WTC11 (cell line): Measurements from ENCODE around the gene ACBD6. TPM values are rescaled to one million over a fixed set of nuclear protein-coding genes. Genes with fewer than 3 reads are reported as not detected.

ENCODE experiments used
- ATAC-seq: fragments of 200-7000 bp; cut with Tn5 transposase; 2 replicates; pipeline ENCODE4 v1.10.0; 2021; ENCODE audit warnings: mild to moderate bottlenecking, moderate library complexity
- CTCF ChIA-PET: fragments of 300-600 bp; sonication (Branson Sonifier 250); formaldehyde crosslinking; loops from one replicate; lab custom pipeline; 2021; ENCODE audit warnings: antibody characterized with exemption; lab: Charles Lee
- POLR2A ChIA-PET: fragments of 350-600 bp; sonication (Branson Sonifier 250); formaldehyde crosslinking; loops from one replicate; lab custom pipeline; 2021; ENCODE audit warnings: antibody characterized with exemption; lab: Charles Lee
- DNase-seq: peaks from one replicate; pipeline ENCODE4 v3.0.0; 2021; ENCODE audit warnings: low spot score
- H3K27ac Mint-ChIP-seq: 2 replicates; pipeline ENCODE4 v1.8.0; 2021; ENCODE audit warnings: mixed read lengths
- H3K27me3 Mint-ChIP-seq: 2 replicates; pipeline ENCODE4 v1.8.0; 2021; ENCODE audit warnings: low read depth, mild to moderate bottlenecking, moderate library complexity, mixed read lengths
- H3K36me3 Mint-ChIP-seq: 2 replicates; pipeline ENCODE4 v1.8.0; 2021; ENCODE audit warnings: mixed read lengths
- H3K4me1 Mint-ChIP-seq: 2 replicates; pipeline ENCODE4 v1.8.0; 2022; ENCODE audit warnings: mixed read lengths
- H3K4me3 Mint-ChIP-seq: 2 replicates; pipeline ENCODE4 v1.8.0; 2021; ENCODE audit warnings: mild to moderate bottlenecking, moderate library complexity, mixed read lengths
- H3K9me3 Mint-ChIP-seq: 2 replicates; pipeline ENCODE4 v1.8.0; 2021; ENCODE audit warnings: mixed read lengths
- ATF1 ChIP-seq: sonication (generic); formaldehyde crosslinking; IDR thresholded peaks from 2 replicates; pipeline ENCODE4 v1.8.1; 2023; ENCODE audit warnings: mild to moderate bottlenecking, moderate library complexity, missing genetic modification reagents
- CBFB ChIP-seq: sonication (generic); formaldehyde crosslinking; IDR thresholded peaks from 2 replicates; pipeline ENCODE4 v1.8.1; 2022; ENCODE audit warnings: mild to moderate bottlenecking, low read depth, missing genetic modification reagents
- CDX4 ChIP-seq: fragments of 250-450 bp; sonication (Bioruptor Pico); IDR thresholded peaks from 2 replicates; pipeline ENCODE4 v1.9.0; 2021; ENCODE audit warnings: moderate library complexity, mild to moderate bottlenecking, inconsistent platforms, borderline replicate concordance
- CREM ChIP-seq: sonication (generic); formaldehyde crosslinking; IDR thresholded peaks from 2 replicates; pipeline ENCODE4 v1.8.1; 2022; ENCODE audit warnings: mild to moderate bottlenecking, missing genetic modification reagents, moderate library complexity
- FOXJ3 ChIP-seq: sonication (generic); formaldehyde crosslinking; IDR thresholded peaks from 2 replicates; pipeline ENCODE4 v1.9.0; 2021; ENCODE audit warnings: missing genetic modification reagents, mild to moderate bottlenecking, borderline replicate concordance
- GABPB1 ChIP-seq: sonication (generic); formaldehyde crosslinking; IDR thresholded peaks from 2 replicates; pipeline ENCODE4 v1.8.1; 2023; ENCODE audit warnings: mild to moderate bottlenecking, missing genetic modification reagents
- GTF2I ChIP-seq: fragments of 250-450 bp; sonication (Bioruptor Pico); conservative IDR thresholded peaks from 2 replicates; pipeline ENCODE4 v1.4.0; 2021; ENCODE audit warnings: mild to moderate bottlenecking
- MXD4 ChIP-seq: fragments of 250-450 bp; sonication (Bioruptor Pico); IDR thresholded peaks from 2 replicates; pipeline ENCODE4 v1.8.0; 2021; ENCODE audit warnings: mild to moderate bottlenecking, moderate library complexity, borderline replicate concordance
- NFE2L1 ChIP-seq: sonication (generic); formaldehyde crosslinking; IDR thresholded peaks from 2 replicates; pipeline ENCODE4 v1.8.1; 2023; ENCODE audit warnings: missing genetic modification reagents
- RORB ChIP-seq: fragments of 250-450 bp; sonication (Bioruptor Pico); IDR thresholded peaks from 2 replicates; pipeline ENCODE4 v1.9.0; 2021; ENCODE audit warnings: mild to moderate bottlenecking
- SMAD4 ChIP-seq: sonication (generic); formaldehyde crosslinking; IDR thresholded peaks from 2 replicates; pipeline ENCODE4 v1.8.0; 2022; ENCODE audit warnings: mild to moderate bottlenecking, missing genetic modification reagents
- SOX15 ChIP-seq: fragments of 250-450 bp; sonication (Bioruptor Pico); IDR thresholded peaks from 2 replicates; pipeline ENCODE4 v1.9.0; 2021; ENCODE audit warnings: mild to moderate bottlenecking
- SP1 ChIP-seq: sonication (generic); formaldehyde crosslinking; conservative IDR thresholded peaks from 2 replicates; pipeline ENCODE4 v1.8.1; 2022; ENCODE audit warnings: missing genetic modification reagents
- TEAD1 ChIP-seq: sonication (generic); formaldehyde crosslinking; IDR thresholded peaks from 2 replicates; pipeline ENCODE4 v1.8.0; 2022; ENCODE audit warnings: mild to moderate bottlenecking, missing genetic modification reagents
- ZBTB43 ChIP-seq: sonication (generic); formaldehyde crosslinking; IDR thresholded peaks from 2 replicates; pipeline ENCODE4 v1.8.1; 2023; ENCODE audit warnings: mild to moderate bottlenecking, missing genetic modification reagents
- ZNF219 ChIP-seq: sonication (generic); formaldehyde crosslinking; IDR thresholded peaks from 2 replicates; pipeline ENCODE4 v1.8.0; 2023; ENCODE audit warnings: missing genetic modification reagents, mild to moderate bottlenecking, borderline replicate concordance
- total RNA-seq: library from RNA; stranded (reverse); gene quantifications from 3 replicates; pipeline ENCODE4 v1.2.3, GENCODE V29; 2021
- TF ChIP-seq, protein P1 (sequence below): sonication (generic); formaldehyde crosslinking; IDR thresholded peaks from 2 replicates; pipeline ENCODE4 v1.8.1; 2022; ENCODE audit warnings: mild to moderate bottlenecking, moderate library complexity, missing genetic modification reagents
- TF ChIP-seq, protein P2 (sequence below): sonication (generic); formaldehyde crosslinking; IDR thresholded peaks from 2 replicates; pipeline ENCODE4 v1.8.0; 2022; ENCODE audit warnings: mild to moderate bottlenecking, missing genetic modification reagents
- TF ChIP-seq, protein P3 (sequence below): sonication (generic); formaldehyde crosslinking; IDR thresholded peaks from 2 replicates; pipeline ENCODE4 v1.8.0; 2022; ENCODE audit warnings: mild to moderate bottlenecking, missing genetic modification reagents
- TF ChIP-seq, protein P4 (sequence below): sonication (generic); formaldehyde crosslinking; IDR thresholded peaks from 2 replicates; pipeline ENCODE4 v1.8.1; 2023; ENCODE audit warnings: mild to moderate bottlenecking, missing genetic modification reagents, moderate library complexity

ACBD6 gene
- total RNA-seq, 1 experiment from 2014 or later: 53.5 TPM

DNA sequence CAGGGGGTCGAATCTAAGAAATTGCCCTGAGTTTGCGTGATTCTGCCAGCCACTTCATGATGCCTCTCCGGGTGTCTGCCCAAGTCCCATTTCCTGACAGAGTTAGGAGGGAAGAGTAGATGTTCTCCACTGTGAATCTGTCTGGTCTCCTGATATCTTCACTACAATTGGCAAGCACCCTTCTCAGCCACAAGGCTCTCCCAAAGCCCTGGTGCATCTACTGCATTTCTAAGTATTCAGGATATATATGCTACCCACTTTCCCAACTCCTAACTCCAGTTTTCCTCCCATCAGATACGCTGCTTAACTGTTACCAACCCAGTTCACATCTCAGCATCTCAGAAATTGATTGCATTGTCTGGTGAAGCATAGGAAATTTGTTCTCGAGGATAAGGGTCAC, 30.5 kb upstream of the ACBD6 start:
- no peak for DNase-seq
- H3K27ac Mint-ChIP-seq: no peak overlapping the region
- no peak for TF ChIP-seq ZBTB43 (CRISPR knock-in tag)
- no peak for TF ChIP-seq NFE2L1
- no peak for TF ChIP-seq GABPB1 (CRISPR knock-in tag)
- no peak for TF ChIP-seq GTF2I (CRISPR knock-in tag)
- no peak for TF ChIP-seq CREM (CRISPR knock-in tag)
- TF ChIP-seq, protein P1, sequence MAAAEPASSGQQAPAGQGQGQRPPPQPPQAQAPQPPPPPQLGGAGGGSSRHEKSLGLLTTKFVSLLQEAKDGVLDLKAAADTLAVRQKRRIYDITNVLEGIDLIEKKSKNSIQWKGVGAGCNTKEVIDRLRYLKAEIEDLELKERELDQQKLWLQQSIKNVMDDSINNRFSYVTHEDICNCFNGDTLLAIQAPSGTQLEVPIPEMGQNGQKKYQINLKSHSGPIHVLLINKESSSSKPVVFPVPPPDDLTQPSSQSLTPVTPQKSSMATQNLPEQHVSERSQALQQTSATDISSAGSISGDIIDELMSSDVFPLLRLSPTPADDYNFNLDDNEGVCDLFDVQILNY (CRISPR knock-in tag): no peak
- TF ChIP-seq SOX15 (CRISPR knock-in tag): no peak
- TF ChIP-seq ATF1 (CRISPR knock-in tag): no peak
- no peak for TF ChIP-seq FOXJ3 (CRISPR knock-in tag)
- TF ChIP-seq RORB (CRISPR knock-in tag): no peak
- no peak for ATAC-seq
- no peak overlapping the region for H3K4me3 Mint-ChIP-seq
- H3K27me3 Mint-ChIP-seq: no peaks in the 10 kb centered on the region
- peaks cover 10% of the 10 kb centered on the region; the same call in 1 of the 2 replicates for H3K4me1 Mint-ChIP-seq
- no peaks in the 10 kb centered on the region for H3K9me3 Mint-ChIP-seq
- ChIA-PET CTCF (interaction anchor here (0.7 to 1.5 kb wide), 3 partner anchors 17 to 373 kb away, joined by 3 to 4 read pairs (median 3); no protein-coding TSS in a partner anchor), POLR2A (no interaction called here)
- no peaks in the 10 kb centered on the region for H3K36me3 Mint-ChIP-seq

GRCh38 chr1:180530501-180530900, 28.1 kb upstream of the ACBD6 start:
- ChIA-PET POLR2A (no interaction called here), CTCF (interaction anchor here (0.6 to 2.5 kb wide), 3 partner anchors 15 to 427 kb away, joined by 4 to 11 read pairs (median 5); no protein-coding TSS in a partner anchor)
- no peaks in the 10 kb centered on the region for H3K27me3 Mint-ChIP-seq
- peaks cover 19% of the 10 kb centered on the region for H3K4me1 Mint-ChIP-seq
- H3K4me3 Mint-ChIP-seq: no peak overlapping the region
- no peak overlapping the region; the same call in 1 of the 2 replicates for H3K27ac Mint-ChIP-seq
- ATAC-seq: peak; percentile 27; the same call in 1 of the 2 replicates
- H3K9me3 Mint-ChIP-seq: no peaks in the 10 kb centered on the region
- TF ChIP-seq, protein P2, sequence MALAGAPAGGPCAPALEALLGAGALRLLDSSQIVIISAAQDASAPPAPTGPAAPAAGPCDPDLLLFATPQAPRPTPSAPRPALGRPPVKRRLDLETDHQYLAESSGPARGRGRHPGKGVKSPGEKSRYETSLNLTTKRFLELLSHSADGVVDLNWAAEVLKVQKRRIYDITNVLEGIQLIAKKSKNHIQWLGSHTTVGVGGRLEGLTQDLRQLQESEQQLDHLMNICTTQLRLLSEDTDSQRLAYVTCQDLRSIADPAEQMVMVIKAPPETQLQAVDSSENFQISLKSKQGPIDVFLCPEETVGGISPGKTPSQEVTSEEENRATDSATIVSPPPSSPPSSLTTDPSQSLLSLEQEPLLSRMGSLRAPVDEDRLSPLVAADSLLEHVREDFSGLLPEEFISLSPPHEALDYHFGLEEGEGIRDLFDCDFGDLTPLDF (CRISPR knock-in tag): no peak
- TF ChIP-seq, protein P3, sequence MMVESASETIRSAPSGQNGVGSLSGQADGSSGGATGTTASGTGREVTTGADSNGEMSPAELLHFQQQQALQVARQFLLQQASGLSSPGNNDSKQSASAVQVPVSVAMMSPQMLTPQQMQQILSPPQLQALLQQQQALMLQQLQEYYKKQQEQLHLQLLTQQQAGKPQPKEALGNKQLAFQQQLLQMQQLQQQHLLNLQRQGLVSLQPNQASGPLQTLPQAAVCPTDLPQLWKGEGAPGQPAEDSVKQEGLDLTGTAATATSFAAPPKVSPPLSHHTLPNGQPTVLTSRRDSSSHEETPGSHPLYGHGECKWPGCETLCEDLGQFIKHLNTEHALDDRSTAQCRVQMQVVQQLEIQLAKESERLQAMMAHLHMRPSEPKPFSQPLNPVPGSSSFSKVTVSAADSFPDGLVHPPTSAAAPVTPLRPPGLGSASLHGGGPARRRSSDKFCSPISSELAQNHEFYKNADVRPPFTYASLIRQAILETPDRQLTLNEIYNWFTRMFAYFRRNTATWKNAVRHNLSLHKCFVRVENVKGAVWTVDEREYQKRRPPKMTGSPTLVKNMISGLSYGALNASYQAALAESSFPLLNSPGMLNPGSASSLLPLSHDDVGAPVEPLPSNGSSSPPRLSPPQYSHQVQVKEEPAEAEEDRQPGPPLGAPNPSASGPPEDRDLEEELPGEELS: no peak
- TF ChIP-seq, protein P4, sequence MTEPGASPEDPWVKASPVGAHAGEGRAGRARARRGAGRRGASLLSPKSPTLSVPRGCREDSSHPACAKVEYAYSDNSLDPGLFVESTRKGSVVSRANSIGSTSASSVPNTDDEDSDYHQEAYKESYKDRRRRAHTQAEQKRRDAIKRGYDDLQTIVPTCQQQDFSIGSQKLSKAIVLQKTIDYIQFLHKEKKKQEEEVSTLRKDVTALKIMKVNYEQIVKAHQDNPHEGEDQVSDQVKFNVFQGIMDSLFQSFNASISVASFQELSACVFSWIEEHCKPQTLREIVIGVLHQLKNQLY: no peak
- TF ChIP-seq, all 79 proteins: peak for 0
- no peaks in the 10 kb centered on the region for H3K36me3 Mint-ChIP-seq
- no peak for DNase-seq

- DNase-seq (no peak), ATAC-seq (no peak)
- H3K27me3 Mint-ChIP-seq: no peaks in the 10 kb centered on the region
- no peaks in the 10 kb centered on the region for H3K9me3 Mint-ChIP-seq
- no peak for TF ChIP-seq FOXJ3 (CRISPR knock-in tag)
- no peak for TF ChIP-seq MXD4 (CRISPR knock-in tag)
- TF ChIP-seq TEAD1: no peak
- TF ChIP-seq, protein P1 (CRISPR knock-in tag): no peak
- TF ChIP-seq SP1 (CRISPR knock-in tag): no peak
- no peak for TF ChIP-seq CBFB (CRISPR knock-in tag)
- no peak for TF ChIP-seq ZNF219
- no peak for TF ChIP-seq CDX4 (CRISPR knock-in tag)
- no peak for TF ChIP-seq SMAD4 (CRISPR knock-in tag)
- H3K27ac Mint-ChIP-seq: no peak overlapping the region
- no peak overlapping the region for H3K4me3 Mint-ChIP-seq
- peaks cover 21% of the 10 kb centered on the region for H3K4me1 Mint-ChIP-seq
- H3K36me3 Mint-ChIP-seq: no peaks in the 10 kb centered on the region
- ChIA-PET POLR2A (interaction anchor here (0.8 kb wide), 1 partner anchor 29 kb away, joined by 4 read pairs; no protein-coding TSS in a partner anchor), CTCF (interaction anchor here (0.7 to 2.5 kb wide), 3 partner anchors 13 to 334 kb away, joined by 3 to 11 read pairs (median 3); no protein-coding TSS in a partner anchor)
Measured at GRCh38 chr1:180528868-180529470, 26.6 kb upstream of the ACBD6 start.
